ENCODE measurements around the gene TRIM36. TPM values are rescaled to one million over a fixed set of nuclear protein-coding genes. Genes with fewer than 3 reads are reported as not detected.

Gene TRIM36
- total RNA-seq, 1 experiment from 2014 or later = 14.9 TPM

Other genes with a start within 250 kb of the TRIM36 start
- 20.1 and 22.3 TPM in 2 replicates for gene PGGT1B, start 93.0 kb upstream of the TRIM36 start, total RNA-seq (2014; rRNA removed; shearing (Covaris generic))
- 6.3 and 7.4 TPM in 2 replicates for gene CCDC112, start 126.7 kb upstream of the TRIM36 start, total RNA-seq (2014; rRNA removed; shearing (Covaris generic))